Cardiac muscle cell (in vitro differentiated cells and primary cell): Measurements from ENCODE around the gene AP4M1. TPM values are rescaled to one million over a fixed set of nuclear protein-coding genes. Genes with fewer than 3 reads are reported as not detected.

ENCODE experiments used
- DNase-seq, 2 donors: peaks; one replicate each; pipeline versions ENCODE4 v3.0.0 to v3.0.0-alpha.2; 2010 to 2017; ENCODE audit warnings: low read depth in 1 of 2, low spot score in 1 of 2
- H3K27ac ChIP-seq: fragments of 200-600 bp; sonication (generic); 2 replicates; pipeline ENCODE4 v1.5.1; 2016
- H3K27me3 ChIP-seq: fragments of 200-600 bp; sonication (generic); 2 replicates; pipeline ENCODE4 v1.6.0; 2016; ENCODE audit warnings: control low read depth
- H3K36me3 ChIP-seq: fragments of 200-600 bp; sonication (generic); 2 replicates; pipeline ENCODE4 v1.5.1; 2016; ENCODE audit warnings: control low read depth
- H3K4me1 ChIP-seq: fragments of 200-600 bp; sonication (generic); 2 replicates; pipeline ENCODE4 v1.8.1; 2017; ENCODE audit warnings: low read depth, mild to moderate bottlenecking, mixed run types
- H3K4me3 ChIP-seq: fragments of 200-600 bp; sonication (generic); 2 replicates; pipeline ENCODE4 v1.5.1; 2016; ENCODE audit warnings: mild to moderate bottlenecking
- H3K9me3 ChIP-seq: fragments of 200-600 bp; sonication (generic); 2 replicates; pipeline ENCODE4 v1.5.1; 2017; ENCODE audit warnings: low read depth, mild to moderate bottlenecking, control low read depth
- CTCF ChIP-seq: IDR thresholded peaks from 2 replicates; pipeline ENCODE4 v1.5.1; 2012; ENCODE audit warnings: low read depth, mild to moderate bottlenecking, low read length
- polyA plus RNA-seq: library from polyadenylated mRNA; unstranded; fragments of >200 nt; fragmentation: Nextera tagmentation; extraction: Ambion mirVana; gene quantifications from 2 replicates; pipeline ENCODE4 v1.2.1, GENCODE V29; 2016
- total RNA-seq: library from RNA; depleted of rRNA; stranded (reverse); fragments of >200 nt; gene quantifications from 2 replicates; pipeline ENCODE4 v1.2.3, GENCODE V29; 2016

The AP4M1 gene
- total and polyA plus RNA-seq, 2 experiments from 2014 or later = 29.3 to 35.2 TPM

GRCh38 chr7:100152404-100152803, 51.0 kb downstream of the AP4M1 start:
- Histone ChIP-seq H3K4me3 (no peak overlapping the region), H3K27ac (no peak overlapping the region), H3K4me1 (peaks cover 2% of the 10 kb centered on the region), H3K9me3 (no peaks in the 10 kb centered on the region), H3K36me3 (peaks cover 19% of the 10 kb centered on the region), H3K27me3 (no peaks in the 10 kb centered on the region)
- DNase-seq = no peak
- TF ChIP-seq CTCF = no peak

- Histone ChIP-seq H3K27me3 (no peaks in the 10 kb centered on the region), H3K4me3 (no peak overlapping the region), H3K27ac (no peak overlapping the region), H3K9me3 (no peaks in the 10 kb centered on the region), H3K36me3 (peaks cover 19% of the 10 kb centered on the region), H3K4me1 (peaks cover 6% of the 10 kb centered on the region)
- TF ChIP-seq CTCF = no peak
- no peak for DNase-seq
Measured at GRCh38 chr7:100152937-100153666, 51.7 kb downstream of the AP4M1 start.

- no peak for DNase-seq
- no peak overlapping the region for H3K4me3 ChIP-seq
- TF ChIP-seq CTCF = no peak
- H3K4me1 ChIP-seq = peaks cover 6% of the 10 kb centered on the region
- H3K27ac ChIP-seq = peak overlapping the region; percentile 56
- peaks cover 19% of the 10 kb centered on the region for H3K36me3 ChIP-seq
- no peaks in the 10 kb centered on the region for H3K9me3 ChIP-seq
- H3K27me3 ChIP-seq = no peaks in the 10 kb centered on the region
Measured at GRCh38 chr7:100153708-100154535, 52.5 kb downstream of the AP4M1 start.

GRCh38 chr7:100154651-100155491, 53.4 kb downstream of the AP4M1 start:
- H3K27ac ChIP-seq = peak overlapping the region; percentile 50
- H3K4me3 ChIP-seq = no peak overlapping the region
- no peaks in the 10 kb centered on the region for H3K9me3 ChIP-seq
- no peak for DNase-seq
- H3K27me3 ChIP-seq = no peaks in the 10 kb centered on the region
- H3K36me3 ChIP-seq = peaks cover 19% of the 10 kb centered on the region
- H3K4me1 ChIP-seq = peaks cover 6% of the 10 kb centered on the region
- TF ChIP-seq CTCF = no peak

GRCh38 chr7:100155553-100156317, 54.3 kb downstream of the AP4M1 start:
- Histone ChIP-seq H3K4me3 (no peak overlapping the region), H3K27ac (no peak overlapping the region), H3K27me3 (no peaks in the 10 kb centered on the region), H3K36me3 (peaks cover 19% of the 10 kb centered on the region), H3K9me3 (no peaks in the 10 kb centered on the region), H3K4me1 (peaks cover 6% of the 10 kb centered on the region)
- TF ChIP-seq CTCF = no peak
- DNase-seq = no peak
